ENCODE results near the gene ATG5.

ATG5 gene

DNA sequence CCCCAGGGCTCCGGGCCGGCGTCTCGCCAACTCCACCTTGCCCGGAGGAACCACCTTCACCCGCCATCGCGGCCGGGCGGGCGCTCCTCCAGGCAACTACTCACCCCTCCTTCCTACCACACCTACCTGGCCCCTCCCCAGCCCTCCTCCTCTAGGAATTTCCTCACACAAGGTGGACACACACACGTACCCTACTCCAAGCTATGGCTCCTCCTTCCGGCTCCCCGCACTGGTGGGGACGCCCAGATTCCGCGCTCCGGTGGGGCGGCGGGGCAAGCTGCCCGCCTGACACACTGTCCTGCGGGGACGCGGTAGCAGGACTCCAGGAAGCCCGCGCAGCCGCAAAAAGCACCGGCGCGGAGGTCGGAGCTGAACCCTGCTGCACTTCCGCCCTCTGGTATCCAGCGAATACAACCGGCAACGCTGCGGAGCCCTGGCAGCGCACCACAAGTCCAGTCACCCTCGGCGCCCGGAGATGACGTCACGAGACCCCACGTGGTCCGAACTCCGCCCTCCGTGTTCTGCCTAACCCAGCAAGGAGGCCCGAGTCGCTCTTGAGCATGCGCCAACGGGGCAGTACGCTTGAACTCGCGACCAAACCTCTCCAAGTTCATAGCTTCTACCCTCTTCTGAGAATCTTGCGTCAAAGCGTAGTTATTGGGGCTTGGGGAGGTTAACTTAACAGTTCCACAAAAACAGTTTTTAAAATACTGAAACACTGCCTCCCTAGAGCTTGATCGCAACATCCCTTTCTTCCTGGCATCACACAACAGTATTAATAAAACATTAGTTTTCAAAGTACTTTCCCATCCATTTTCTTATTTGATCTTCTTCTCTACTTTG lies at the start of gene ATG5:
ATG5 (minus strand) TSS at position 425 of the 843 bp plus-strand sequence. CDS start 9,552 bp downstream, outside the sequence.
- DNase-seq (ENCODE audit: low spot score in 2 of 2) (peak; percentile 100), ATAC-seq (replicated peaks; ENCODE audit: extremely low read depth, poor library complexity, severe bottlenecking) (peak; percentile 94)
- Mint-ChIP-seq H3K27me3 (peaks cover 12% of the 10 kb centered on the region), H3K27ac (ENCODE audit: low read depth) (peak within 1 kb of the TSS; percentile 95), H3K4me3 (peak within 1 kb of the TSS; percentile 98), H3K9me3 (no peaks in the 10 kb centered on the region), H3K4me1 (peaks cover 44% of the 10 kb centered on the region), H3K36me3 (ENCODE audit: insufficient read depth) (peaks cover 10% of the 10 kb centered on the region)

- Mint-ChIP-seq H3K27ac (ENCODE audit: low read depth) (no peak overlapping the region), H3K4me1 (no peaks in the 10 kb centered on the region), H3K9me3 (no peaks in the 10 kb centered on the region), H3K4me3 (no peak overlapping the region), H3K36me3 (ENCODE audit: insufficient read depth) (no peaks in the 10 kb centered on the region), H3K27me3 (peaks cover 20% of the 10 kb centered on the region)
- ATAC-seq (replicated peaks; ENCODE audit: extremely low read depth, poor library complexity, severe bottlenecking) (no peak), DNase-seq (ENCODE audit: low spot score in 2 of 2) (no peak)
These were observed 48.1 kb upstream of the ATG5 start for GRCh38 chr6:106373502-106374239.

DNA sequence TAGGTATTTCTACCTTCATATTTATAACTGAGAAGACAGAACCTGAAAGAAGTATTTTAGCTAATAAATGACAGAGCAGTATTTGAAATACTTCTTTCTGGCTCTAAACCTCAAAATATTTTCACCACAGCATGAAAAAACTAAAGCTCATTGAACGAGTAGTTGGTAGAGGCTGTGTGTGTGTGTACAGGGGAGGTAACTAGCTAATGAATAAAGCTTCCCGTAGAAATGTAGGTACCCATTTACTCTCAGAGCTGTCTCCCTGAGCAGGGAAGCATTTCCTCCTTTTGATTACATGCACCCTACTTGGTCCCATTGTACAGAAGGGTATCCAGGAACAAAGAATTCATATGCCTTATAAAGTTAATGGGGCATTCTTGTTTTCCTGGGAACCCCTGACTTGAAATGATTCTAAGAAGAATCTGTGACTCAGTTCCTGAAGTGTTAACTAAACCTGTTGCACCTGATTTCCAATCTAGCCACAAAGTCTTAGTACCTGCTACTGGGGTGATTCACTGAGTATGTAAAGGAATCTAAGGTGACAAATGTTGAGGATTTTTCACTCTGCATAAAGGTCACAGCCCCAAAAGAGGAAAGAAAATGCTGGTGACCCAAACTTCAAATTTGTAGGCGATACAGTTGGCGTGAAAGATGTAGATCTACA lies 47.4 kb upstream of the ATG5 start:
- H3K27me3 Mint-ChIP-seq: peaks cover 16% of the 10 kb centered on the region
- no peak overlapping the region for H3K27ac Mint-ChIP-seq (ENCODE audit: low read depth)
- no peak for DNase-seq (ENCODE audit: low spot score in 2 of 2)
- H3K36me3 Mint-ChIP-seq (ENCODE audit: insufficient read depth): no peaks in the 10 kb centered on the region
- H3K4me1 Mint-ChIP-seq: no peaks in the 10 kb centered on the region
- no peaks in the 10 kb centered on the region for H3K9me3 Mint-ChIP-seq
- no peak for ATAC-seq (replicated peaks; ENCODE audit: extremely low read depth, poor library complexity, severe bottlenecking)
- H3K4me3 Mint-ChIP-seq: no peak overlapping the region

DNA sequence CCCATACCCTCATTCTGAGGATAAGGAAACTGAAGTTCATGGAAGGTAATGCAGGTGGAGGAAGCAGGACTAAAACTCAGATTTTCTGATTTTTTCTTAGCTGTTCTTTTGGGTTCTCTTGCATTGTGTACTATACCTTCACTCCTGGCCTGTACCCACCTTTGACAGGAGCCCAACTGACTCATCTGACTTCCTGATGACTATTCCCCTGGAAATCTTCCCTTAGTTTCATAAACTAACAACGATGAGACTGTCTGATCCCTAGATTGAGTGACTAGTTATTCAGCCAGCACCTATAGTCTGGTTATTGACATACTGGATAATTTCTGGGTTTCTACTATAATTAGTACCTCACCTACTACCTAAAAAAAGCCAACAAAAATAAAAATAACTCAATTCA lies 45.1 kb upstream of the ATG5 start:
- ATAC-seq (replicated peaks; ENCODE audit: extremely low read depth, poor library complexity, severe bottlenecking) (no peak), DNase-seq (ENCODE audit: low spot score in 2 of 2) (no peak)
- Mint-ChIP-seq H3K36me3 (ENCODE audit: insufficient read depth) (no peaks in the 10 kb centered on the region), H3K27me3 (peaks cover 27% of the 10 kb centered on the region), H3K27ac (ENCODE audit: low read depth) (no peak overlapping the region), H3K4me3 (no peak overlapping the region), H3K4me1 (no peaks in the 10 kb centered on the region), H3K9me3 (no peaks in the 10 kb centered on the region)

DNA sequence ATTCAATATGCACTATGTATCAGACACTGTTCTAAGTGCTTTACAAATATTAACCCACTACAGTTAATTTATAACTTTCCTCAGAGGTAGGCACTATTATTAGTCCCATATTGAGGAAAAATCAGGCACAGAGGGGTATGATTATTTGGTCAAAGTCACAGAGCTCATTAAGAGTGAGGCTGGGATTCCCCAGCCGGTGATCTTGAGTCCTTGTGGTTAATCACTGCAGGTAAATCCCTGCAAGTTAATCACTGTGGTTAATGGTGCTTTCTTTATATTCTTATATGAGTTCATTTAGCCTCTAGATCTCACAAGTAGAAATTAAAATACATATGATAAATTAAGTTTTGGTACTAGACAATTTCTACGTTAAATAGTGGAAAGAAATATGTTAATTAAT lies 44.2 kb upstream of the ATG5 start:
- Mint-ChIP-seq H3K4me1 (no peaks in the 10 kb centered on the region), H3K9me3 (no peaks in the 10 kb centered on the region), H3K27me3 (peaks cover 18% of the 10 kb centered on the region), H3K4me3 (no peak overlapping the region), H3K36me3 (ENCODE audit: insufficient read depth) (no peaks in the 10 kb centered on the region), H3K27ac (ENCODE audit: low read depth) (no peak overlapping the region)
- ATAC-seq (replicated peaks; ENCODE audit: extremely low read depth, poor library complexity, severe bottlenecking) (no peak), DNase-seq (ENCODE audit: low spot score in 2 of 2) (no peak)

- Mint-ChIP-seq H3K27ac (ENCODE audit: low read depth) (no peak overlapping the region), H3K27me3 (peaks cover 24% of the 10 kb centered on the region), H3K36me3 (ENCODE audit: insufficient read depth) (peaks cover 2% of the 10 kb centered on the region), H3K9me3 (no peaks in the 10 kb centered on the region), H3K4me1 (peaks cover 5% of the 10 kb centered on the region), H3K4me3 (no peak overlapping the region)
- DNase-seq (ENCODE audit: low spot score in 2 of 2): no peak
- no peak for ATAC-seq (replicated peaks; ENCODE audit: extremely low read depth, poor library complexity, severe bottlenecking)
These were observed 38.0 kb upstream of the ATG5 start for GRCh38 chr6:106363401-106364138.

GRCh38 chr6:106360989-106361430 lies 35.5 kb upstream of the ATG5 start:
- DNase-seq (ENCODE audit: low spot score in 2 of 2) (peak in 1 of 2 donors; percentile 16), ATAC-seq (replicated peaks; ENCODE audit: extremely low read depth, poor library complexity, severe bottlenecking) (peak; percentile 45)
- Mint-ChIP-seq H3K9me3 (no peaks in the 10 kb centered on the region), H3K27me3 (peaks cover 30% of the 10 kb centered on the region), H3K27ac (ENCODE audit: low read depth) (no peak overlapping the region), H3K4me1 (peaks cover 5% of the 10 kb centered on the region), H3K4me3 (peak overlapping the region; percentile 83), H3K36me3 (ENCODE audit: insufficient read depth) (peaks cover 2% of the 10 kb centered on the region)

DNA sequence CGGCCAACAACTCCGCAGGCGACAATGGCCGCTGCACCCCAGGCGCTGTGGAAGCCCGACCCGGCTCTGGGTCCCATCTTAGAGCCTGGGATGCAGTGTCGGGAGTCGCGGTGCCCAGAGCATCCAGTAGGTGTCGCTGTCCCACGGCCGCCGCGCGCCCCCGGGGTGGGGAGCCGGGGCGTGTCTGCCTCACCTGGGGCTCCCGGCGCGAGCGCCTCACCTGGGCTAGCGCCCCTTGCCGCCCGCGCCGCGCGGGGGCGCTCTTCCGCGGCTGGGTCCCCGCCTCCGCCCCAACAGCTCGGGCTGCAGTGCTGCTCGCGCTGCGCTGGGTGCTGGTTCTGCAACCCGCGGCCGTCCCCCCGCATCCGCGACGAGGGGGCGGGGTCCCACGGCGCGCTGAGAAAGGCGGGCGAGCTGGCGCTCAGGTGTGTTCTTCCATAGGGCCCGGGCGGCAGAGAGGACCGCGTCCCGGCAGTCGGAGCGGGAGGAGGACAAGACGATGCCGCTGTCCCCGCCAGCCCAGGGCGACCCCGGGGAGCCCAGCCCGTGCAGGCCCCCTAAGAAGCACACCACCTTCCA lies 34.9 kb upstream of the ATG5 start, which contains the start of gene CRYBG1:
CRYBG1 (plus strand) TSS at position 308 of the 579 bp plus-strand sequence; CDS start at position 500, 192 bp downstream.
- H3K27me3 Mint-ChIP-seq: peaks cover 35% of the 10 kb centered on the region
- H3K4me3 Mint-ChIP-seq: peak within 1 kb of the TSS; percentile 83
- DNase-seq (ENCODE audit: low spot score in 2 of 2) (peak; percentile 57 to 71), ATAC-seq (replicated peaks; ENCODE audit: extremely low read depth, poor library complexity, severe bottlenecking) (peak; percentile 85)
- peaks cover 2% of the 10 kb centered on the region for H3K36me3 Mint-ChIP-seq (ENCODE audit: insufficient read depth)
- H3K4me1 Mint-ChIP-seq: peaks cover 5% of the 10 kb centered on the region
- no peaks in the 10 kb centered on the region for H3K9me3 Mint-ChIP-seq
- no peak within 1 kb of the TSS for H3K27ac Mint-ChIP-seq (ENCODE audit: low read depth)

DNA sequence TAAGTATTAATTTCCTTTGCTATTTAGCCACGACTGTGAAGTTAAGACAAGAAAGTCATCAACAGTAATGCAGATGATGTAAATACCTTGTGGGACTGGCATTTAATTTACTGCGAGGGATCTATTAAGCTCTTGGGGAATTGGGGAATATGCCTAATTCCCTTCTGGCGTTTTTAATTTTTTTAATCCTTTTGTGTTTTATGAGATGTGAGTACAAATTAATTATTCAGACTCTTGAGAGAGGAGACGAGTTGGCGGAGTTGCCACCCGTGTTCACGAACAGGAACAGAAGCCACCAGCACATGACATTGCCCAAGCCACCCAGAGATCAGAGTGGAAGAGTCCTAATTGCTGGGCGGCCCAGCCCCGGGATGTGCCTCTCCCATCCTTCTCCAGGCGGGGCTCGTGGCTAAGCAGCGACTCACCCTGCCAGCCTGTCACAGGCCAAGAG lies 34.4 kb upstream of the ATG5 start:
- Mint-ChIP-seq H3K27ac (ENCODE audit: low read depth) (no peak overlapping the region), H3K27me3 (peaks cover 40% of the 10 kb centered on the region), H3K36me3 (ENCODE audit: insufficient read depth) (peaks cover 2% of the 10 kb centered on the region), H3K9me3 (no peaks in the 10 kb centered on the region), H3K4me3 (peak overlapping the region; percentile 83), H3K4me1 (peaks cover 5% of the 10 kb centered on the region)
- ATAC-seq (replicated peaks; ENCODE audit: extremely low read depth, poor library complexity, severe bottlenecking) (no peak), DNase-seq (ENCODE audit: low spot score in 2 of 2) (no peak)

DNA sequence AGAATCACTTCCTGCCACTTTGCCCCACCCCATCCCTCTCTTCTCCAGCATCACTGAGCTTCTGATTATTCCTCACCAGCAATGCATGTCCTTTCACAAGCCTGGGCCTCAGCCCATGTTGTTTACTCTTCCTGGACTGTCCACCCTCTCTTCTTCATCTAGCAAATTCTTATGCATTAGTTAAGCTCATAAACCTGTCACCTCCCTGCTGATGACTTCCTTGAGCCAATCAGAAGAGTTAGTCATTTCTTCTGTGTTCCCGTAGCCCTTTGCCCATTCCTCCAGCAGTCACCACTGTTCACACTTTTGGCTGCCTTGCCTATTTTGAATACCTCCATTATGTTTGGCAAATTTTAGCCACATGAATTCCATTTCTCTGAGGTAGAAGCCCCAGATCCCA lies 30.8 kb upstream of the ATG5 start:
- H3K4me1 Mint-ChIP-seq: peaks cover 5% of the 10 kb centered on the region
- peaks cover 2% of the 10 kb centered on the region for H3K36me3 Mint-ChIP-seq (ENCODE audit: insufficient read depth)
- peaks cover 4% of the 10 kb centered on the region for H3K9me3 Mint-ChIP-seq
- ATAC-seq (replicated peaks; ENCODE audit: extremely low read depth, poor library complexity, severe bottlenecking) (no peak), DNase-seq (ENCODE audit: low spot score in 2 of 2) (no peak)
- H3K4me3 Mint-ChIP-seq: no peak overlapping the region
- H3K27ac Mint-ChIP-seq (ENCODE audit: low read depth): no peak overlapping the region
- H3K27me3 Mint-ChIP-seq: peaks cover 60% of the 10 kb centered on the region

GRCh38 chr6:106347219-106347618 lies 21.7 kb upstream of the ATG5 start:
- H3K4me3 Mint-ChIP-seq: no peak overlapping the region
- H3K9me3 Mint-ChIP-seq: peaks cover 1% of the 10 kb centered on the region
- no peak overlapping the region for H3K27ac Mint-ChIP-seq (ENCODE audit: low read depth)
- ATAC-seq (replicated peaks; ENCODE audit: extremely low read depth, poor library complexity, severe bottlenecking): no peak
- no peaks in the 10 kb centered on the region for H3K36me3 Mint-ChIP-seq (ENCODE audit: insufficient read depth)
- DNase-seq (ENCODE audit: low spot score in 2 of 2): no peak
- H3K27me3 Mint-ChIP-seq: peaks cover 15% of the 10 kb centered on the region
- H3K4me1 Mint-ChIP-seq: no peaks in the 10 kb centered on the region
